ACHN (cell line): Measurements from ENCODE around the gene DNAH11.
"Not testable (repeated sequence)": the region's sequence is repeated elsewhere in the genome, so short reads cannot be mapped to it uniquely, and the experiment has no call there.

ENCODE experiments used
- DNase-seq: peaks from one replicate; pipeline ENCODE4 v3.0.0-alpha.2; 2015
- in situ Hi-C: cut with HindIII; loops from 2 replicates; pipeline ENCODE4 v1.10.0; 2017; ENCODE audit warnings: low sequenced_read_pairs, low pct_ligation_motif_present, low pct_unique_long_range_greater_than_20kb

The DNAH11 gene

DNA sequence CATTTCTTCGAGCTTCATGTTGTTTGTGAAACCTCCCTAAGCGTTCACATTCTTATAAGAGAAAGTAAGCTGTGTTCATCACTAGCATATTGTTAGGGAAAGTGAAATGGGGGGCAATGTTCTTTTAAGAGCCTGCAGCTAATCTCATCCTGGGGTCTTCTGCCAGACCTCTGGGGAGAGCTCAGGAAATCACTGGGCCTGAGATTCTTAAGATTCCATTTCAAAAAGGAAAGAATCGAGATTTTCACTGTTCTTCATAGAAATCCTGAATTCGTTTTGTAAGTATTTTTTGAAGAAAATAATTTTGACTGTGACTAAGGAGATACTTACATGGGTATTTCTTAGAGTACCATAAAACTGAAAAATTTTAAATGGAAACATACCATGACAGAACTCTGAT is 242.2 kb downstream of the DNAH11 start:
- in situ Hi-C loops, result no loop called here
- DNase-seq, result no peak

DNA sequence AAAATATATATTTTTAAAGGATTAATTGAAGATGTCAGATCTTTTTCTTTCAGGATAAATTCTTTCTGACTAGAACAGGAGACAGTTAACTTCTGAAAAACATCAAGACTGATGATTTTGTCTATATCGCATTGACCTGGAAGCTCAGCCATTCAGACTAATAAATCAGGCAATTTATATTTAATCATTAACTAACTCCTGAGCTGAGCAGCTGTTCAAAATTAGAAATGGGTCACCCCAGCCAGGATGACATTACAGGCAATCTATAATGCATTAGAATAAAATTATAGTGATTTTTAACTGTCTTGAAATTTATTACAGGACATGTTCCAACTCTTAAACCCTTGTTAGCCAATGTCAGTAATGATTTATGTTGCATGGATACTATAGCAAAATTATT is 263.0 kb downstream of the DNAH11 start:
- in situ Hi-C loops, result no loop called here

GRCh38 chr7:21806388-21806787 is 263.5 kb downstream of the DNAH11 start:
- in situ Hi-C loops, result no loop called here
- DNase-seq, result no peak

More for the DNA sequence above, 263.0 kb downstream of the DNAH11 start:
- DNase-seq, result no peak

DNA sequence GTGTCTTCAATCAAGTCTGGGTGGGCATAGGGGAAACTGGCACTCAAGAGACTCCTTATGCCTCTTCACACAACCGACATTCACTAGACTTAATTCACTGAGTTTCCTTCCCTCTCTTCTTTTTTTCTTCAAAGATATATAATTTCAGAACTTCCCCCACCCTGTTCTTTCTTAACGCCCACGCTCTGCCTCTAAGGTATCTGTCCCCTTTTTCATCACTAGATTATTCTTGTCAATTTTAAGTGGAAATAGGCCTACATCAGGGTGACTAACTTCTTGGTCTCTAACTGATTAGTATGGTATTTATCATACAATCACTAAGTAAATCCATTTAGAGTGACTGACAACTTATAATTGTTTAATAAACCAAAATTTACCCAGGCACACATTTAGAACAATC is 276.2 kb downstream of the DNAH11 start:
- DNase-seq, result no peak
- in situ Hi-C loops, result no loop called here

GRCh38 chr7:21828841-21829240 is 286.0 kb downstream of the DNAH11 start:
- in situ Hi-C loops, result no loop called here
- no peak for DNase-seq

GRCh38 chr7:21829731-21830130 is 286.9 kb downstream of the DNAH11 start:
- DNase-seq, result no peak
- in situ Hi-C loops, result no loop called here

- peak; percentile 7 for DNase-seq
- in situ Hi-C loops, result no loop called here
Measured at GRCh38 chr7:21844742-21845141, 301.9 kb downstream of the DNAH11 start.

DNA sequence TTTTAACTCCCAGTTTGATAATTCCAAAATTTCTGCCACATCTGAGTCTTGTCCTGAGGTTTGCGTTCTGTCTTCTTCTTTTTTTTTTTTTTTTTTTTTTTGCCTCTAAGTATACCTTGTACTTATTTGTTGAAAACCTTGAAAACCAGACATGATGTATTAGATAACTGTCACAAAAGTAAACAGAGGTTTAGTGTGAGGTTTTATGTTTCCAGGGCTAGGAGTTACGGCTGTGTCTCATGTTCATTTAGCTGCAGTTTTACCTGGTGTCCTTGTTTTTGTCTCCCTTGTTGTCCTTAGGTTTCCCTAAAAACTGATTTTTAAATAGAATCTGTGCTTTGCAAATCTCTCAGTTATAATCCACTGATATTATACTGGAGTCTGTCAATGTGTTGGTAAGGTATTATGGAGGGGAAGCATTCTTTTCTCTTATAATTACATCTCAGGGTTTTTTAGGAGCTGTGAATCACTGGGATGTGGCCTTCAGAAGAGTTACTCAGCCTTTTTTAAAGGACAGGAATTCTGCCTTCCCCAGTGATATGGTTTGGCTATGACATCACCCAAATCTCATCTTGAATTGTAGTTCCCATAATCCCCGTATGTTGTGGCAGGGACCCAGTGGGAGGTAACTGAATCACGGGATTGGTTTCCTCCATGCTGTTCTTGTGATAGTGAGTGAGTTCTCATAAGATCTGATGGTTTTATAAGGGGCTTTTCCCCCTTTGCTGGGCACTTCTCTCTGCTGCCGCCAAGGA is 307.9 kb downstream of the DNAH11 start:
- DNase-seq, result no peak
- in situ Hi-C loops, result no loop called here

DNA sequence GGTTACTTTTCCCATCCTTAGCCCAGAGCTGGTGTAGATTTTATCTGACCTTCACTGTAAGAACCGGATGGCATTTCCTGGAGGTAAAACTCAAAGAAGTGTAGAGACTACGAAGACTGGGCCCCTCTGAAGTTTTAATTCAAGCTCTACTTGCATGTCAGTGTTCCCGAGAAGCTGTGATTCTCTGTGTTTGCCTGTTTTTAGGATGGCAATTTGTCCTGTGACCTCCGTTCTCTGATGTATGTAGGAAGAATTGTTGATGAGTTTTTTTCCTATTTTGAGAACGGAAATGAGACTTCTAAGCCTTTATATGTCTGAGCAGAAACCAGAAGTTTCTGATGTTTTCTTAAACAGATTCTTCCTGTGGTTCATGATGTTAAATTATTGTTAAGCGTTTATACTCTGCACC is 308.7 kb downstream of the DNAH11 start:
- no peak for DNase-seq
- in situ Hi-C loops, result no loop called here

- DNase-seq, in situ Hi-C loops: not testable (repeated sequence)
Measured at GRCh38 chr7:21865631-21866204, 322.9 kb downstream of the DNAH11 start.

DNA sequence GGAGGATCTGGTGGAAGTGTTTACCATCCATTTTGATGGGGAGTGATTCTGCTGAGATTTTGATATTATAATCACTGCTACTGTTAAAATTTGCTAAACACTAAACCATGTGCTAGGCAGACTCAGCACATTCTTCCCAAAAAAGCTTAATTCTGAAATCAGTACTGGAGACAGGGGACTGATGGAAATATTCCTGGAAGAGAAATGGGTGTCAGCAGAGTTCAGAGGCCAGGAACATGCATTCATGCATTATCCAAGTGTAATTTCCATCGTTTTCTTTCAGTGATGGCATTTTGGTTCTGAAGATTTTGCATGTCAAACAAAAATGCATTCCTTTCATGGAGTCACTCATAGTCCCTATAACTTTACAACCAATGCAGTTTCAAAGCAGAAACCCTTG is 323.9 kb downstream of the DNAH11 start:
- in situ Hi-C loops, result no loop called here
- no peak for DNase-seq

GRCh38 chr7:21867226-21867625 is 324.4 kb downstream of the DNAH11 start:
- in situ Hi-C loops, result no loop called here
- DNase-seq, result no peak

DNA sequence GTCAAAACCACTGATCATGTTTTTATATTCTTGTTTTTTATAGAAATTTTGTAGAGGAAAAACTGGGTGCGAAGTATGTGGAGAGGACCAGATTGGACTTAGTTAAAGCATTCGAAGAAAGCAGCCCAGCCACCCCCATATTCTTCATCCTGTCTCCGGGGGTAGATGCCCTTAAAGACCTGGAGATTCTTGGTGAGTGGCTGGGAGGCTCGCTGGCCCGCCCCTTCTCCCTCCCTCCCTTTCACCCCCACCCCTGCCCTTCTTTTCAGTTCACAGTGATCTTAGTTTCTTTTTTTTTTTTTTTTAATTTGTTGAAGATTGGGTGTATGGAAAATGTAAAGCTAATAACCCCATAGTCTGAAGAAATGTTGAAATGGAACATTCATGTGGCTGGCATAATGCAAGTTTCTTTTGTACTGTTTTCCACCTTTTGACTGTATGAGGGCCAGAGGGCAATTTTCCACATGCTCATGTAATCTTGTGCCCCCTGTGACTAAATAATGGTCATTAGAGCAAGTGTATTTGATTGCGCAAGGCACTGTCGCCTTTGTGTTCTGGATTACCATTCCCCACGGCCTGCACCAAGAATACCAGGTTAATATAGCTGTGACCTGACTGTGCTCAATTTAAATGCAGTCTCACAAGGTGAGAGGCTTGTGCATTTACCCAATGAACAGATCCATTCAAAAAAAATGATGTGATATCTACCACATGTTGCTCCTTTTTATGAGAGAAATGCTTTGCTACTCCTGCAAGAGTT is 325.2 kb downstream of the DNAH11 start:
- in situ Hi-C loops, result no loop called here
- DNase-seq, result no peak

DNA sequence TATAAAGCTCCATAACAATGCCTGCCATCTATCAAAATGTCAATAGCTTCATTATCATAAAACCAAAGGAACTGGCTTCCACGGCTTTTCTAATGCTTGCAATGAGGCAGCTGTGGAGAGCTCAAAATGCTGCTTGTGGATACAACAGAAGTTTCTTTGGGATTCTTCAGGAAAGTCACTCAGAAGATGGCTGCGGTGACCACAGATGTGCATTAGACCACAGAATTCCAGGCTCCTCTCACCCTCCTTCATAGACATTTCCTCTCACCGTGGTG is 325.7 kb downstream of the DNAH11 start:
- in situ Hi-C loops, result no loop called here
- DNase-seq, result no peak

DNA sequence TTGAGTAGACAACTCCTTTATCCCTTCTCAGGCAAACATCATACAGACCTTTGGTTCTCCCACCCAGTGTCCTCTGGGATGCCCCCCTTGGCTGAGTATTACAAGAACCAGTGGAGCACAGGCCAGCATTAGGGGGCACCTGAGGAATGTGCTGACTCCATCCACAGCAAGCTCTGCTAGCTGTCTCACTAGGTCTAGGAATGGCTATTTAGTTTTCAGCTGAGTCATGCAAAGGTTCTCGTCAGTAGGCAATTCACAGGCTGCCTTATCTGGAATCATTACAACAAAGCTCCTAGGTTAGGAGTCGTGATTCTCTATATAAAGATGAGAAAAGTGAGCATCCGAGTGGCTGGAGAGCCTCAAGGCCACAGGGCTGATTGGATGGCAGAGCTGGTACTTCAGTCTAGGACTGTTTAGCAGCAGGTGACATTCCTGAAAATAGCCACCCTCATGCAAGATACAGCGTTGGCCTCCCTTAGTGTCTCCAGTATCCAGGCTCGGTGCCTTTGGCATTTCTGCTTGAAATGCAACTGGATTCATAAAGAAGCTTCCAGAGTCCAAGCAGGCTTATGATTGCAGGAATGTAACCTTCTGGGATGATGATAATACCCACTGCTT is 327.1 kb downstream of the DNAH11 start:
- in situ Hi-C loops, result no loop called here
- DNase-seq, result no peak

- DNase-seq, result no peak
- in situ Hi-C loops, result no loop called here
Measured at GRCh38 chr7:21883069-21883468, 340.2 kb downstream of the DNAH11 start.

DNA sequence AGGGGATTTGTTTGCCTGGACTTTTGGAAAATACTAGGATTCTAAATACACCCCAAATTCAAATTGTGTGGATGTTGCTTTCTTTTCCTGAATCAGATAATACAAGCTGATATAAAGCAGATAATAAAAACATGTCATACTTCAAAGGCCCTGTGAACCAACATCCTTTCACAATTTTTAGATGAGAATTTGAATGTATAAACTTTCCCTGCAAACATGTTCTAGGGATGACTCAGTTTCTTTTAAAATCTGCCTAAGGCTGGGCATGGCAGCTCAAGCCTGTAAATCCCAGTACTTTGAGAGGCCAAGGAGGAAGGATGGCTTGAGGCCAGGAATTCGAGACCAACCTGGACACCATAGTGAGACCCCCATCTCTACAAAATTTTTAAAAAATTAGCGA is 340.7 kb downstream of the DNAH11 start:
- DNase-seq, in situ Hi-C loops: not testable (repeated sequence)

- in situ Hi-C loops, result no loop called here
- no peak for DNase-seq
Measured at GRCh38 chr7:21884496-21884895, 341.7 kb downstream of the DNAH11 start.

DNA sequence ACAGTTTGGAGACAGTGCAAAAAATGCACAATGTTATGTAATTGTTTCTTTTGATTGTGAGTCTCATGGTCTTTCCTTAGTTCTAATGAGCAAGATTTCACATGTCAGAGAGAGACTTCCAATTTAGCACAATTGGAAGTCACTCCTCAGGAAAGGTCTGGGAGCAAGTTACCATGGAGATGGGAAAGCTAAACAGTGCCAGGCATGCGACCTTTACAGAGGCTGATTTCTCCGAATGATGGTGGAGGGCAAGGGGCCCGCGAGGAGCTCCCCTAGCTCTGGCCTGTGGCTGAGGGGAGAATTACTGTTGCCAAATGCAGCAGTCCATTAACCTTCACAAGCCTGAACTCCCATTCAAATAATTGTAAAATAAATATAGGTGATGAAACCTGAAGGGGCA is 343.6 kb downstream of the DNAH11 start:
- no peak for DNase-seq
- in situ Hi-C loops, result no loop called here

GRCh38 chr7:21887353-21887752 is 344.5 kb downstream of the DNAH11 start:
- in situ Hi-C loops, result no loop called here
- DNase-seq, result no peak
